Activated CD4-positive, alpha-beta T cell treated with anti-CD3 and anti-CD28 coated beads, Interleukin-2, Interleukin-6, amounts not matched to agents 100 ng/mL and 50 ng/mL, durations not matched to agents 16 hours and 8 hours (primary cell): ENCODE measurements around the gene DUS1L.

Experiments
- DNase-seq: peaks from one replicate; pipeline ENCODE4 v3.0.0-alpha.2; 2020

Gene DUS1L

DNA sequence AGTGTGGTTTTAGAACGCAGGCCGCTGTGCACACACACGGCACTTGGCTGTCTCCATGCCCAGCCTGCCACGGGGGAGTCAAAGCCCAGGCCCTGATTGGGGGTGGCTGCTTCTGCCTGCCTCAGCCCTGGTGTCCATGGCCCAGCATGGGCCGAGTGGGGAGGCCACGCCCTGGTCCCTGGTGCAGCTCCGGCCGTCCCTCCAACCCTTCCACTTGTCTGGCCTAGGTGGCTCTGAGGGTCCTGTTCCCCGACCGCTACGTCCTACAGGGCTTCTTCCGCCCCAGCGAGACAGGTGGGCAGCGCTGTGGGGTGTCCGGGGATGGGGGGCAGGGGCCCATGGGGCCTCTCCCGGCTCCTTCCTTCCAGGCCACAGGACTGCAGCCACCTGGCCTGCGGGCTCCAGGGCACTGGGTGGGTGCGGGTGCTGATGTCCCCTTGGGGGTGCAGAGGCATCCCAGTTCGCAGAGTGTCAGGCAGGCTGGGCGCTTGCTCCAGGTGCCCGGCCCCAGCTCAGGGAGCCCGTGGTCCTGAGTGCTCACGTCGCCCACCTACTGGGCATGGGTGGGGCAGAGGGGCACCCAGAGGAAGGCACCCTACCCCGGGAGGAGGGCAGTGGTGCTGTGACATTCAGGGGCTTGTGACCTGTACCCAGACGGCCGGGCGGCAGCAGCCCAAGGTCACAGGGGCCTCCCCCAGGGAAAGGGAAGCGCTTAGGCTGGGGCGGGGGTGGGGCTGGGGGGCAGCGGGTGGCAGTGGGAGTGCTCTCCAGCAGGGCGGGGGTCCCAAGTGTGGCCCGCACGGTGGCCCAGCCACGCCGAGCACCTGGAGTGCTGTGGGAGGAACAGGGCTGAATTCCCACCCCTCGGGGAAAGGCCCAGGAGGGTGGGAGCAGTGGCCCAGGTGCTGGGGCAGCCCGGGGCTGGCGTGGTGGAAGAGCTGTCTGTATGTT, 54.8 kb downstream of the DUS1L start:
- DNase-seq: no peak

DNA sequence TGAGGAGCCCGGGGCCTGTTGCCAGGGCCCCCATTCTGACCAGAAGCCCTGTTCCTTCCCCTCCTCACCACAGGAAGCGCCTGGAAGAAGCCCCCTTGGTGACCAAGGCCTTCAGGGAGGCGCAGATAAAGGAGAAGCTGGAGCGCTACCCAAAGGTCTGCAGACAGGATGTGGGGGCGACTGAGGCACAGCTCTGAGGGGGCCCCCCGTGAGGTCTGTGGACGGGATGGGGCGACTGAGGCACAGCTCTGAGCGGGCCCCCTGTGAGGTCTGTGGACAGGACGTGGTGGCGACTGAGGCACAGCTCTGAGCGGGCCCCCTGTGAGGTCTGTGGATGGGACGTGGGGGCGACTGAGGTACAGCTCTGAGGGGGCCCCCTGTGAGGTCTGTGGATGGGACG, 56.2 kb downstream of the DUS1L start:
- DNase-seq: no peak

DNA sequence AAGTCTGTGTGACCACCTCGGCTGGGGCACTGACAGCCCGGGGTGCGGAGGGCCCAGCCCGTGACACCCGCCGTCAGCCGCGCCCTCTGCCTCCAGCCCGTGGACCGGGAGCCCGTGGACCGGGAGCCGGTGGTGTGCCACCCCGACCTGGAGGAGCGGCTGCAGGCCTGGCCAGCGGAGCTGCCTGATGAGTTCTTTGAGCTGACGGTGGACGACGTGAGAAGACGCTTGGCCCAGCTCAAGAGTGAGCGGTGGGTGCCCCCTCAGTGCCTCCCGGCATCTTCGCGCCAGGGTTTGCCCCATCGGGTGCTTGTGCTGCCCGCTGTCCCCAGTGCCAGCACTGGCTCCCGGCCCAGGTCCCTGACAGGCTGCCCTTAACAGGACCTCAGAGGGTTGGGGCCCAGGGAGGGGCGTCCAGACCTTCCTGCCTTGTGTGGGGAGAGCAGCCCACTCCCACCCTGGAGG, 56.6 kb downstream of the DUS1L start:
- no peak for DNase-seq

DNA sequence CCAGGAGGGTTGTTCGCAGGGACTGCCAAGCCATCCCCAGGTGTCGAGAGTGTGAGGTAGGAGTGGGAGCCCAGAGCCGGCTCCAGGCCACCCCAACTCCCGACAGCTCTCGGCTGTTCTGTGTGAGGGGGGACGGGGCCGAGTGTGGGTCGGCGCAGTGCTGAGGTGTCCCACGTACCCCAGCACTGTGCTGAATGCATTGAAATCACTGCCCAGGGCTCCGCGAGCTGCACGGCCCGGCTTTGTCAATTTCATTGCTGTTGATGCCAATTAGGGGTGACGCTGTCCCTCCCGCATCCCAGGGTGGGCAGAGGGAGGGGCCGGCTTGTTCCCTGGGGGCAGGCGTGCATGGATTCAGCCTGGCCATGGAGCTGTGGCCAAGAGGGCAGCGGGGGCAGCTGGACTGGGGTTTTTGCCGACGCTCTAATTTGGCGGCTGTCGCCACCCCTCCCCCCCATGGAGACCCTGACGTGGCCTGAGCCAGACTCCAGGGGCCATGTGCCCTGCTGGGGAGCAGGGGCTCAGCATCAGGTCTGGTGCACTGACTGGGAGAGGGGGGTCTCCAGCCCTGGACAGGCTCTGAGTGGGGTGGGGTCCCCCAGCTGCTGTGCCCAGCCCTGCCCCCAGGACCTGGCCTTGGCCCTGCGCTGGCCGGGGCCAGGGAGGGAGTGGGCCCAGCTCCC, 57.2 kb downstream of the DUS1L start:
- no peak for DNase-seq
